Hematopoietic multipotent progenitor cell (in vitro differentiated cells): Measurements from ENCODE around the gene ADGRG6. TPM values are rescaled to one million over a fixed set of nuclear protein-coding genes. Genes with fewer than 3 reads are reported as not detected.

Source experiments
- DNase-seq, 3 donors: peaks; one replicate each; pipeline ENCODE4 v3.0.0-alpha.2; 2011 to 2015; ENCODE audit warnings: low read depth in 2 of 3, low spot score in 2 of 3
- total RNA-seq: library from RNA; depleted of rRNA; stranded (reverse); fragments of >200 nt; gene quantifications from one replicate; pipeline ENCODE4 v1.2.3, GENCODE V29; 2012

The ADGRG6 gene
- total RNA-seq, 1 donor = 57.1 TPM

DNA sequence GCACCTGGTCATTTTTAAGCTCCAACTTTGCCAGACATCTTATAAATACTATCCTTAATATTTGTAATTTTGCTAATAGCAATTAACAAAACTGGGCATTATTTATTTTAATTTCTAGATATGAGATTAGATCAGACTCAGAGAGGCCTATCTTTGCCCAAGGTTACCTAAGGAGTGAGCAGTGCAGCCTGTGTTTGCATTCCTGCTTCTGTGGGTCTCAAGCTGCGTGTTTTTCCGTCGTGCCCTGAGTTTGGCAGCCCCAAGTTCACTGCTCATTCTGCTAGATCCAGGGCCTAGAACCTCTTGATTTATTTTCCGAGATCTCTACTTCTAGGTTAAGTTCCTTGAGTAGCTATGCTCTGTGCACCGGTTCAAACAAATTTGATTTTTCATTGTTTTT lies 11.0 kb upstream of the ADGRG6 start:
- no peak for DNase-seq

DNA sequence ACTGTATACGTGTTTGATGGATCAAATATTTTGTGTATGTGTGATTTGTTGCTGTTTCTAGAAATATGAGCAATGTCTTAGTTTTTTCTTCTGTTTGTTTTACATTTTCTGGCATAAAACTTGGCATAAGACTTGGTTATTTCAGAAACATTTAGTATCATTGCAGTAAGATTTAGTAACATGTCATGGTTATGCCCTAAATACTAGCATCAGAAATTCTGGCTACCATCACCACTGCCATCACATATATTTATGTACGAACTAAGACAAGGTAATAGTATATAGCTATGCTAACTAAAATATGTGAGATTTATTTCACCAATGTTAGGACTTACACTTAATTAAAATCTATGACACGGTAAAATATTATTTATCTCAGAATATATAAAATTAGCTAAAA lies 10.3 kb upstream of the ADGRG6 start:
- no peak for DNase-seq

DNA sequence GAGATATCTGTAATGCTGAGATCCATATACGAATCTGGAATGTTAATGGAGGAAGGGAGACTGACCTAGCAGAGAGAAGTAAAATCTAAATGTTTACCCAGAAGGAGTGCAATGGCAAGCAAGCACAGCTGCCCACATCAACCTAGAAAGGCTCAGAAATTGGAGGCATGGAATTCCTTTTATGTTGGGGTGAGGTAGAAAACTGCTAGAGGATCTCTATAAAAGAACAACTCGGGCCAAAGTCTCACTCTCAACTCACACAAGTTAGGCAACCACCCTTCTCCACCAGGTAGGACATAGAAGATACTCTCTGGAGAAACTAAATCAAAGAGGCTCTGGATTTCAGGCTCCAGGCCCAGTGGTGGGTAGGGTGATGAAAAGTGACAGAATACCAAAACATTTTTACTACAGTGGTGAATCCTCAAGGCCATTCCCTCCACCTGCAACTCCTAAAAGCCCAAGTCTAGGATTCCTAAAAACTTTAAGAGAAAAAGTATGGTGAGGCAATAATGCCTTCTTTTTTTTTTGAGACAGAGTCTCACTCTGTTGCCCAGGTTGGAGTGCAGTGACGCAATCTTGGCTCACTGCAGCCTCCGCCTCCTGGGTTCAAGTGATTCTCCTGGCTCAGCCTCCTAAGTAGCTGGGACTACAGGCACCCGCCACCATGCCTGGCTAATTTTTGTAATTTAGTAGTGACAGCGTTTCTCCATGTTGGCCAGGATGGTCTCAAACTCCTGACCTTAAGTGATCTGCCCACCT lies 9.5 kb upstream of the ADGRG6 start:
- no peak for DNase-seq

DNA sequence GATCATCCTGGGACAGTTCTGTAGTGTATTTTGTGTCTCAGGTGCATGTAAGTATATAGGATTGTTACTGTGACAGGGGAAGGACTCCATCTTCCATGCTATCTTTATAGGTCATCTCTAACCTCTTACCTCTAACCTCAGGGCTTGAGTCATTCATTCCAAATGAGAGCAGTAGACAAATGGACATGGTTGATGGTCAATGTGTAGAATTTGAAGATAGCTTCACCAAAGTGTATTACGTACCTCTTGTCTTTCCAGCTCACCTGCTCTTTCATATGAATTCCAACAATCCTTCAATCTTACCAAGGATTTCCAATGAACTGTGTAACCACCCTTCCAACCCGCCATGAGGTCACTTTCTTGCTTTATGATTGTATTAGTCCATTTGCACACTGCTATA lies 8.7 kb upstream of the ADGRG6 start:
- DNase-seq = no peak

DNA sequence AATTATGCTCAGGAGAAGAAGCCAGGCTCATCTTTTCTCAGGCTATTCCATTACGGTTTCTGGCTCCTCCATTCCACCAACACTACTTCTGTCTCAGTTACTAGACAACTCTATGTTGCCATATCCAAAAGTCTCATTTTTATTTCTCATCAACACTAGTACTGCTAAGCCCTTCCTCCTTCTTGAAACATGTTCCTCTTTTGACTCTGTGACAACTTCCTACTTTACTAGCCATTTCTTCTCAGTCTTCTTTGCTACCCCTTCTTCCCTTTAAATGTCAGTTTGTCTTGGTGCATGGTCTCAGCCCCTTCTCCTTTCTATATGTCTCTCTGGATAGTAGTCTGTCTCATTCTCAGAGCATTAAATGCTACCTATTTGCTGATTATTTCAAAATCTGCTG lies 7.1 kb upstream of the ADGRG6 start:
- peak in 2 of 3 donors; percentile 29 to 75 for DNase-seq

DNA sequence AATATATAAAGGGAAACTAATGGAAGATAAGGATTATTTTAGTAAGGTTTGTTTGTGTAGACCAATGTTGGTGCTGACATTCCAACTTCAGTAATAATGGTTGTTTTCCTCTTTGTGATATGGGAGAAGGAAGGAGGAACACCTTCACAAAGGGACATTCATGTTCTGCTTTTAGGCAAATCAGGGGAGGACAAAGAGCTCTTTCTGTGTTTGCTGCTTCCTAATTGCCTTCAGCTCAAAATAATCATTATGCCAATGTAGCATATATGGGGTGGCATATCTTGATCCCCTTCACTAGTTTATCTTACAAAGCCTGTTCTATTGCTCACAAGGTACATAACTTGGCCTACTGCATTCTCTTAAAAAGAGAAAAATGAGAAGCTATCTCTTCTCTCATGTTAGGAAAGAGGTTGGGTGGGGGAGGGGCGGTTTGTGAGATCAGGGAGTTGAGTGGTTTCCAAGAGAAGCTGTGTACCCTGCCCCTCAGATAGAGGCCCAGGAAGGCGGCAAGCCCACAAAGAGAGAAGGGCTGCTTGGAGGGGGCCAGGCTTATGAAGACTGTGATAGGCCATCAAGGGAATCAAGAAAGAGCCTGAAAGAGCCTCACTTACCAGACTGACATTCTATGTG lies 4.7 kb upstream of the ADGRG6 start:
- no peak for DNase-seq

DNA sequence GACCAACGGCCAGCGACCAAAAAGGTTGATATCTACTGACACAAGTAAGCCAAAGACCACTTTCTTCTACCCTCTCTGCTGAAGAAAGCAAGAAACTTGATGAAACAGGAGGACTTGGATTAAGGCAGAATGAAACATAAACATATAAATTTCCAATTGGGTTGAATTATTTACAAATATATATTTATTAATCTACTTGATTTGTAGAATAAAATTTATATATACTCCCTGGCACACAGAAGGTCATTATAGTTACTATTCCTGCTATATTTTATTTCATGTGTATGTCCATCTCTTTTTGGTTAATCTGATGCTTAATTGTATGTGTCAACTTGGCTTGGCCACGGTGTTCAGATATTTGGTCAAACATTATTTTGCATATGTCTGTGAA lies 4.2 kb upstream of the ADGRG6 start:
- no peak for DNase-seq

DNA sequence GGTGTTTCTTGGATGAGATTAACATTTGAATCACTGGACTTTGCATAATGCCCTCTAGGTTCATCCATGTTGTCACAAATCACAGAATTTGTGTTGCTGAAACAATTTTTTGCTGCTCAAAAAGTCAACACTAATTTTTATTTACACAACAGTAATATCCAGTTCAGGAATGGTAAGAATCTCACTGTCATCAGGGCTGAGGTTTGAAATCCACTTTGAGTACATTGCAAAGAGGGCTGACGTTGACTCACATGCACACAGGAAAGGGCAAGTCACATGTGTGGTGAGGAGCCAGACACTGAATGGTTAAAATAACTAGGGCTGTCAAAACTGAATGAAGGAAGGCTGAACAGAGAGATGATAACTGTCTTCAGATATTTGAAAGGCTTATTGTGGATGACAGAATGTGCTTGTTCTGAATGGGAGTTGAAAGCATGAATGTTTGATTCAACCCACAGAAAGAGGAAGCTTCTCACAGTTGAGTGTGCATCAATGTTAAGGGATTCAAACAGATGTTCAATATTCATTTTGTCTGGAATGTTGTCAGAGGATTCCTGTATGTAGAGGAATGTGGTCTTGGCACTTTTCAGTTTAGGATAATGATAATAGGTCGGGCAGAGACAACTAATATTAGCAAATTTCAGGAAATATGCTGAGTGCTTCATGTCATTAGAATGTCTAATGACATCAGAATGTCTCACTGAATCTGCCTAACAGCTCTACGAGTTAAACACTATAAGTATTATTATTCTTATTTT lies 3.6 kb upstream of the ADGRG6 start:
- DNase-seq = peak in 1 of 3 donors; percentile 24

DNA sequence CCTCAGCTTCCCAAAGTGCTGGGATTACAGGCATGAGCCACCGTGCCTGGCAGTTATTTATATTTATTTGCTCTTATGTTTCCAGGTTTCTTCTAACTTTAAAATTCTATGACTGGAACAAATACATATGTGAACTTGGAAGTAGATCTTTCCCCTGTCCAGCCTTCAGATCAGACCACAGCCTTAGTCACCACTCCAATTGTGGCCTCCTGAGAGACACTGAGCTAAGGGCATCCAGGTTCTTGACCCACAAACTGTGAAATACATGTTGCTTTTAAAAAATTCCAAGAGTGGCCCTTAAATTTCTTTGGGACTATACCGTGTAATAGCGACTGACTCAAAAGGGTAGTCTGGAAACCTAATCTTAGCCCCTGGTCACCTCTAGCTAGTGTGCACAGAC lies 1.5 kb upstream of the ADGRG6 start:
- DNase-seq = no peak

DNA sequence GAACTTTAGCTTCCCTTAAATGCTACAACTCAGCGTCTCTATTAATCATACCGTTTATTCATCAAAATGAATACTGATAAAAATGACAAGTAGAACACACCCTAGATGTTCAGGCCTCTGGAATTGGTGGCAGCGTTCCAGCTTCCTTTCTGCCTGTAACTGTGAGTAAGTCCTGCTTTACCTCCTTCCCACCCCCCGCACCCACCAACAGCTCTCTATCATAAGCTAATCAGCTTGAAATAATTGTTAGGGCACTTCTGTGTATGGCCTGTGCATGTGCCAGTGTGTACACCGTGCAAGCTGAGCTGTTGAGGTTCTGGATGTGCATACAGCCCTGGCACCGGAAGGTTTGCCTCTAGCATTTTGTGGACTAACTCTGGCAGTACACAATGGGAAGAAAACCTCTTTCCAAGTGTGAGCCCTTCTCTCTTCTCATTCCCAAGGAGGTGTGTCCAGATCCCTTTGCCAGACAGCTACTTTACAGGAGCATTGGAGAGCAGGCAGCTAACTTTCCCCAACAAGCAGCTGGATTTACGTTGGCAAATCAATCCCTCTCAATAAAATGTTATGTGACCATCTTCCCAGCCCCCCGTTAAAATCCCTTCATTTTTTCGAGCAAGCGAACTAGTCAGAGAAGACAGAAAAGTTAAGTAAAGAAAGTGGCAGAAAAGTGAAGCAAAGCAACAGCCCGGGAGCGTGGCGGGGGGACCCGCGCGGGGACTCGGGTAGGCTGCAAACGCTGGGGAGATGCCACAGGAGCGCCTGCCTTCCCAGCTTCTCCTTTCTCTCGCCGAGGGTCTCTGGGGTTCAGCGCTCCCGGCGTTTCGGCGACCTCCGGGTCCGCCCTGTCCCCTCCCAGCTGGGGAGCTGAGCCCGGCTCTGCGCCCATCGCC lies 803 bp upstream of the ADGRG6 start:
- DNase-seq = peak in 2 of 3 donors; percentile 22 to 34

DNA sequence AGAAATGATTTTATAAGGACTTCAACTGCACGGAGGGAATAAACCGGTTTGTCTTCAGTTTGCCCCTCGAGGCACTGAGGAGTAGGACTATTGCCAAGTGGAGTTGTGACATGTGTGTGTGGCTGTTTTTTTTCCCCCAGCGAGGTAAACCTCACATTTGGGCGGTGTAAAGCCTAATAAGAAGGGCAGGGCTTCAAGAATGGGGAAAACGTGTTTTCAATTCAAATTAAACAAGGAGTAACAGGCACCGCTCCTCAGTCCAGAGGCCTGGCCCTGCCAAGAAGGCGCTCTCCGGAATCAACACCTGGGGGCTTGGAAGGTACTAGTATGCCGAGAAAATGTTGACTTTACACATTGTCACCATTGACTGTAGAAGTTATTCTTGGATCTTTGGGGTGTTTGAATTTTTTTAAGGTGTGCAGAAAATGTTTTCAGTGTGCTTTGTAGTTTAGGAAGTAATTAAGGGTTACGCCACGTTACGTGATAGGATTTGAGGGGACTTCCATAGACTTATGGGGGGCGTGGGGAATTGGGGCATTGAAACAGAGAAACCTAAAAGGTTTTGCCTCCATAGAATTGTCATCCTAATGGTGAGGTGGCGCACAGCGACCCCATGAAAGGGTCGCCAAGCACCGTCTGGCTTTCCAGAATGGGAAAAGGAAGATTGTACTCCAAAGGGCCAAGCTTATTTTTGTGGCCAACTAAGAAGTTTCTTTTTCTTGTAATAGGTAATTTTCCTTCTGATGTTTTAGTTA lies 791 bp downstream of the ADGRG6 start:
- peak in 1 of 3 donors; percentile 66 for DNase-seq

DNA sequence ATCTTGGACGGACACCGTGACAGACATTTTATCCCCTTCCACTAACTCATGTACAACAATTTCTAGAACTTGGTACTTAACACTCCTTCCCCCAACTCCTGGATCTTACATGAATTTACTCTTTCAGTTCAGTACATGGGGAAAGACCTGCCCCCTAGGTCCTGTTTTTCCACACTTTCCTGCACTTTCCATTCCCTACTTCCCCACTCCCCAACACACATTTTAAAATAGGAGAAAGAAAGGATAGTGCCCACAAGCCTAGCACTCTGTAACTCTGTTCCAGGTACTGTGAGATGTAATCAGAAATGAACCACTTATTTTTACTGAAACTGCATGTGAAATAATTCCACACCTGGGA lies 1.3 kb downstream of the ADGRG6 start:
- no peak for DNase-seq

DNA sequence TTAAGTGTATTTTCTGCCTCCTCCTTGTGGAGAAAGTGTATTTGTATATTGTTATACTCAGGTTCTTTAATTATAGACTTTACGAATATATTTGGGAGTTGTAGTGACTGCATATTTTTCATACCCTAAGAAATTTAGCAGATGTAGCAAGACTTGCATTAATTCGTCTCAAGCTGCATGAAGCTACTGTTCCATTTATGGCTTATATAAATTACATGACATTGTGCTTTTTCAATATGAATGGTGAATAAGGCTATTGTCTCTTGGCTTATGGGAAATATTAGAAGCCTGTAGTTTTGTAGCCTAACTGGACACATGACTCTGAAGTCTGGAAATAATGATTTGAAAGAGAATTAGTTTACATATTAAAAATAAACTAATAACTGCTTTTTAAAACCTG lies 2.4 kb downstream of the ADGRG6 start:
- no peak for DNase-seq

DNA sequence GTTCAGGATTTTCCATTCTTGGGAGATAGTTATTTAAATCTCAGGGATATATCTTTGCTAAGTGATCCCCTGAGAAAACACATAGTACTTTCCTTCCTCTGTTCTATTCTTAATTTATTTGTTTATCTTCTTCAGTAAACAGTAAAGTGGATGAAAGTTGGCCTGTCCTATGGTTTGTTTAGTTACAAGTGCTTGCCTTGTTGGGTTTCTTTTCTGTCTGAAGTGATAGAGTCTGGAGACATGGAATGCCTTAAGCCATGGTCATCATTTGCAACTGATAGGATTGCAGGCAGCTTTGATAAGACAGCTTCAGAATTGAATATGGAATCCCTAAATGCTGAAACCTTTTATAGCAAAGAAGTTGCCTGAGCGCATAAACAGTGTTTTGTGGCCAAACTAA lies 4.9 kb downstream of the ADGRG6 start:
- DNase-seq = no peak

DNA sequence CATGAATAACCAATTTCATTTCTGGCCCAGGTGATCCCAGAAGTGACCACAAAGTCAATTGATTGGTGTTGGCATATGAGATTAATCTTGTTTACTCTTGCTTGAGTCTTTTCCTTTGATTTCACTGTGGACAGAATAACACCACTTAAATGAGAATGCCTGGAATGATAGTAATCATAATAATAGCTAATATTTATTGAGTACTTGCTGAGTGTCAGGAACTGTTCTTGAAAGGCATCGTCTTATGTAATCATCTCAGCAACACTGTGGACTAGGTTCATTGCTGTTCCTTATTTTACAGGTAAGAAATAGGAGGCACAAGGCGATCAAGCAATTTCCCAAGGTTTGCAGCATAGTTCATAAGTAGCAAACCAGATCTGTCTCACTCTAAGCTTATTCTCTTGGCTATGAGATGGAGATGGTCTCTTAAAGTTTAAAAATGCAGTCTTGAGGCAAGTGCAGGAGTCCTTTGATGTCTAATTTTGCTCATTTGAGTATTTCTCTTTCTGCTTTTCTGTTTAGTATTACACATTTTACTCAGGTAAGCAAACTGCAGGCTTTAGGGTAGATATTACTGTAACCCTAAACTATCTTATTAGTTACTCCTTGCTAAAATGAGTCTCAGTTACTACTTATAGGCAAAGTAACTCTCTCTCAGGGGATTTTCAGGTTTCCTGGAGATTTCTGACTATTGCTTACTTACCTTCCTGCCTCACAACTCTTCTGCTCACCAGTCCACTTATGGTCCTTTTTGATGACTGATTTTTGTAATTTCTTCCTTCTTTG lies 6.3 kb downstream of the ADGRG6 start:
- DNase-seq = no peak

DNA sequence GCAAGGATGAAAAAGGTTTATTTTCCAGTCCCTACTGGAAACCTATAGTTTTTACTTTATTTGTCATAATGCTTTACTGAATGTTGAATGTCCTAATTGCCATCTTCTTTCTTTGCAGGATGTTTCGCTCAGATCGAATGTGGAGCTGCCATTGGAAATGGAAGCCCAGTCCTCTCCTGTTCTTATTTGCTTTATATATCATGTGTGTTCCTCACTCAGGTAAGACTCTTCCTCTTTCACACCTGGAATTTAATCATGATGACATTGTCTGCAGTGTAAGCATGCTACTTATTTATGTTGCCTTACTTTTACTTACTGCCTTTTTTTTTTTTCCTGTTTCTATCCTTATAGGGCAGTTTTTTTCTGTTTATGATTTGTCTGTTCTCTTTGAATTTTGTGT lies 7.6 kb downstream of the ADGRG6 start:
- no peak for DNase-seq

DNA sequence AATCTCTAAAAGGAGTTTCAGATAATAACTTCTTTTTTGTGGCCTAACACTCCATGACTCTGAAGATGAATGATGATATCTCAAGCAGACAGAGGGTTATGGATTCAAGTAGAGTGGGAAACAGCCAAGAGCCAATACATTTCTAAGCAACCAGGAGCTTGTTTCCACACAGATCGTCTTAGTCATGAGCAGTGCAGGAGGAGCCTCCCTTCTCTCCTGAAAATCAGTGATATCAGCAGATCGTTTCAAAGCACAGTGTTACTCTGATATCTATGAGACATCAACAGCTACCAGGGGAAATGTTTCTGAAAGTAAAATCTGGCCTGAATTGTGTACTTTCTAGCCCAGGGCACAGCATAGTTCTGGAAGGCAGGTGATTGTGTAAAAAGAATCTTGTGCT lies 11.5 kb downstream of the ADGRG6 start:
- DNase-seq = no peak

DNA sequence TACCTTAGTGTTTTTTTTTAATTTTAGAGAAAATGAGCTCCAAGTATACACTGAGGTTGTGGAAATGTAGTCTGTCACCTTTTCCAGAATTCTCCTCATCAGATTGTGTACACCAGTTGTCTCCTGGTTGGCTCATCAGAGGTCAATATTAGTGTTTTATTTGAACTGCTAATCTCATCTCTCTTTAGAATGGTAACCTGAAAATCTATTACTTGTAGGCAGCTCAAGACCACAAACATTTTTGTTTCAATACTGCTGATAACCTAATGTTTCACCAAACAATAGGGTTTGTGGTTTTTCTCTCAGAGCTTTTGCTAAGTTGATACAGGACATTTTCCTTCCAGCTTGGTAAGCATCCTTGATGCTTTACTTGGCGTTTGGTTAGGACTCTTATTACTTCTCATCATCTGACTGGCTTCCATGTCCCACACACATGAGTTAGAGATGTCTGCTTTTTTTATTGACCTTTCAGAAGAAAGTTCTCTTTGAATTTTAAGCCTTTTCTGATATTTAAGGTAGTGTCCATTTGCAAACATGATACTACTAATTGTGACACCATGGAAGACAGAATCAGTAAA lies 15.1 kb downstream of the ADGRG6 start:
- no peak for DNase-seq

DNA sequence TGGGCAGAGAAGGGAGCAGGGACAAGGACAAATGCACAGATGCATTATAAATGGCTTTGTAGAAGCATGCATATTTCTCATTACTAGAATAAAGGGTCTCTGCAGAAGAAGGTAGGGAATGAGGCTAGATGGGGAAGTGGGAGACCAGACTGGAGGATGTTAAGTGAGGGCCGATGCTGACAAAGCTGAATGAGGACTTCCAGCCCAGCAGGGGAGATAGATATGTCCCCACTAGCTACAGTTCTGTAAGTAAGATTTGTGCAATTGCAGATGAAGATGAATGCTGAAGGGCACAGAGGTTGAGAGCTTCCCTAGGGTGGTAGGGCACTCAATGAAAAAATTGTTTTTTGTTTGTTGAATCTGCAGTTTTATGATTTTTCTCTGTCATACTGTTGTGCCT lies 16.9 kb downstream of the ADGRG6 start:
- no peak for DNase-seq
